HG02642 (cell line): ENCODE measurements around the gene CLEC4F.
"Not testable (repeated sequence)": the region's sequence is repeated elsewhere in the genome, so short reads cannot be mapped to it uniquely, and the experiment has no call there.

Experiments
- ATAC-seq: cut with Tn5 transposase; IDR thresholded peaks from one replicate; pipeline ENCODE4 v1.9.1; 2021; ENCODE audit warnings: mild to moderate bottlenecking; ENCODE audit not compliant: unreplicated experiment, poor library complexity

CLEC4F gene

GRCh38 chr2:70827388-70827787, 7.0 kb upstream of the CLEC4F start:
- no peak for ATAC-seq

GRCh38 chr2:70826696-70827350, 6.4 kb upstream of the CLEC4F start:
- no peak for ATAC-seq

GRCh38 chr2:70823249-70823648, 2.9 kb upstream of the CLEC4F start:
- ATAC-seq, result no peak

DNA sequence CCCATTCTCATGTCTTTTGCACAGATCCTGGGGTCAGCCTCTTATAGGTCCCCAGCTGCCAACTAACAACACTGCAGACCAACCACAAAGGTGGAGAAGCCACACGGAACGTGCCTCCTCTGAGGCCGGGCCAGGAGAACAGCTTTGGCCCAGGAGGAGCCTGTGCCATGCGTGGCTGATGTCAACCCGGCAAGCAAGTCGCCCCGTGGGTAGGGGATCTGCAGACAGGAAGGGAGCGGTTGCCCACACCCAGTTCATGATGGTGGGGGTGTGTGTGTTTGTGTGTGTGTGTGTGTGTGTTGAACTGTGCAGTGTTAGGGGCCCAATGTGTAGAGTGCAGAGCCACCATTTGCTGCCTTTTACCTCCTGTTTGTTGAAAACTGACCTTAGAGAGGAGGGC, 2.4 kb upstream of the CLEC4F start:
- ATAC-seq, result no peak

DNA sequence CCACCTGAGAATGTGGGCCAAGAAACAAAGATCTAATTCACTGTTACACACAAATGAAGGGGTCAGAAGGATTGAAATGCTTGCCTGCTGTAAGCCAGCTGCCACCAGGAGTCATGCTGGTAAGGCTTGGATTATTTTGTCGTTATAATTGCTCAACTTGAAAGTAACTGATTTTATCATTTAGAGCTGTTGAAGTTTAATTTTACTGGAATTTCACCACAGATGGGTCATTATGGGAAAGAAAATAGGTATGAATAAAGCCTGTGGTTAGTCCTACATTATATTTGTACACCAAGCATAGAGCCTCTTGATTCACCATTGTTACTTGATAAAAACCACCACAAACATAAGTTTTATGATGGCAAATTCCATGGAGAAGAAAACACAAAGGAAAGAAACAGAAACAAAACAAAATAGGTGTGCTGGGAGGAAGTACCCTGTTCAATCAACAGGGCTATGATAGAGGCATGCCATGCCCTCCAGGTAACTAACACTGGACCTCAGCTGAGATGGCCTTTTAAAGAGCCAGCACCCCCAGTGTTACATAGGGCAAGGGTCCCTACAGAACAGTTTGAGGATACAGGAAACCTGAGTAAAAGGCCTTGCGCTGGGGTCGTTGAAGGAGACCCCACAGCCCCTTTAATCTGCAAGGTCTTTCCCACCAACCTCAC, 3.0 kb downstream of the CLEC4F start:
- ATAC-seq, result no peak

GRCh38 chr2:70816726-70817125, 3.7 kb downstream of the CLEC4F start:
- no peak for ATAC-seq

- ATAC-seq, result no peak
These were observed 11.1 kb downstream of the CLEC4F start for GRCh38 chr2:70808983-70809958.

GRCh38 chr2:70807828-70808118, 12.6 kb downstream of the CLEC4F start:
- no peak for ATAC-seq

DNA sequence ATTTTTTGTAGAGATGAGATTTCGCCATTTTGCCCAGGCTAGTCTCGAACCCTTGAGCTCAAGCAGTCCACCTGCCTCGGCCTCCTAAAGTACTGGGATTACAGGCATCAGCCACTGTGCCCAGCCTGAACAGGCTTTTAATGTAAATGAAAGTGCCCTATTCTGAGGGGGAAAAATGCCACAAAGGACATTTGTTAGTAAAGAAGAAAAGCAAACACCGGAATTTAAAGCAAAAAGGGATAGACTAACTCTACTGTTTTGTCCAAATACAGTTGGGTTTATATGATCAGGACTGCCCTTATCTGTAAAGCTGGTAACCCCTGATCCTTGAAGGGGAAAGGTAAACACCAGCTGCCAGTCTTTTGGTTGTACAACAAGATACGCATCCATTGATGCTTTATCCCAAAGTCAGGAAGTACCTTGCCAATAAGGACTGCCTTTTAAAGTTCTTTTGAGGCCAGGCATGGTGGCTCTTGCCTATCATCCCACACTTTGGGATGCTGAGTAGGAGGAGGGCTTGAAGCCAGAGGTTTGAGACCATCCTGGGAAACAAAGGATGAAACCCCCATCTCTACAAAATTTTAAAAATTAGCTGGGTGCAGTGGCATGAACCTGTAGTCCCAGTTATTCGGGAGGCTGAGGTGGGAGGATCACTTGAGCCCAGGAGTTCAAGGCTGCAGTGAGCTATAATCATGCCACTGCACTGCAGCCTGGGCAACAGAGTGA, 13.1 kb downstream of the CLEC4F start:
- ATAC-seq, result no peak

DNA sequence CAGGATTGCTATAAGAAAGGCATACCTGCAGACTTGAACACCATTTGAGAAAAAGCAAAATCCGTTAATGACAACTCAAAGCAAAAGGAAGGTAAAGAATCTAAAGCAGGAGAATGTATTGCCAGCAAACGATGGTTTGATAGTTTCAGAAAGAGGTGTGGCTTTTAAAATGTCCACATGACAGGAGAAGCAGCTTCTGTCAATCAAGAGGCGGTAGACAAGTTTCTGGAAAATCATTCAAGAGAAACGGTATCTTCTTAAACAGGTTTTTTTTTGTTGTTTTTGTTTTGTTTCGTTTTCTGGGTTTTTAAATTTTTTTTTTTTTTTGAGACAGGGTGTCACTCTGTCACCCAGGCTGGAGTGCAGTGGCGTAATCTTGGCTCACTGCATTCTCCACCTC, 13.8 kb downstream of the CLEC4F start:
- no peak for ATAC-seq

DNA sequence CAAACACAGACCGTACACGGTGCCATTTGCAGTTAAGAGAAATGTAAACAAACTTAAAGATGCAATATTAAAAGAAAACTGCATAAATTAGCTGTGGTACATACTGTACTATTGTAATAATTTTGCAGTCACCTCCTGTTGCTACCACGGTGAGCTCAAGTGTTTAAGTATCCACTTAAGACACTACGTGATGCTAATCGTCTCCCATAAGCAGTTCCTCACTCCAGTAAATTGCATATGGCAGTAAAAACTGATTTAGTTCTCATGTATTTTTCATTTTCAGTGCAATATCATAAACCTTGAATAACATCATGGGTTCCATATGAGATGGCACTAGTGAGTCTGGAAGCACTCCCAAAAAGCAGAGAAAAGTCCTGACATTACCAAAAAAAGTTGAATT, 14.4 kb downstream of the CLEC4F start:
- ATAC-seq, result no peak

DNA sequence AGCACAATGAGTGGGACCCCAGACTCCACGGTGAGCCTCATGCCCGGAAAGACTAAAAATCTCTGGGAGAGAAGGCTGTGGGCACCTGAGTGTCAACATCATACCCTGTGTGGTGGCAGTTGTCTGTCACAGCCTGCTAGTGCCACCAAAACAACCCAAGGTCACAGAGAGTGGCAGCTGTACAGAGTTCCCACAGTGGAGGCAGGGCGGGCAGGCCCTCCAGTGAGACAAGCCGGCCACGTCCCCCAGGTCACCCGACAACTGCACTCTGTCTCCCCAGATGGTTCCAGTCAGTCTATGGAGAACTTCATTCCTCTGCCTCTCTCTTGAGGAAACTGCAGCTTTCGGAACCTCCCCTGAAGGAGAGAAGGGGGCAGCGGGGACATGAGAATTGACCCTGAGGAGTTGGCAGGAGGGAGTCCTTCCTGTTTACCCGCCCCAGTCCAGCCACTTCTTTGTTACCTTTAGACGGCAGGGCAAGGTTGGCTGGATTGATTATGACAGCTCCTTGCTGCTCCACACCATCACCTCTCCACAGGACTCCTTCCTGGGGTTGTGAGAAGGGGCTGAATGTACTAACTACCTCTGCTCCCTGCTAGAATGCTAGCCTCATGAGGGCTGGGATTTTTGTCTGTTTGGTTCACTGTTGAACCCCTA, 18.7 kb downstream of the CLEC4F start:
- ATAC-seq, result no peak

GRCh38 chr2:70799706-70800105, 20.7 kb downstream of the CLEC4F start:
- ATAC-seq, result no peak

DNA sequence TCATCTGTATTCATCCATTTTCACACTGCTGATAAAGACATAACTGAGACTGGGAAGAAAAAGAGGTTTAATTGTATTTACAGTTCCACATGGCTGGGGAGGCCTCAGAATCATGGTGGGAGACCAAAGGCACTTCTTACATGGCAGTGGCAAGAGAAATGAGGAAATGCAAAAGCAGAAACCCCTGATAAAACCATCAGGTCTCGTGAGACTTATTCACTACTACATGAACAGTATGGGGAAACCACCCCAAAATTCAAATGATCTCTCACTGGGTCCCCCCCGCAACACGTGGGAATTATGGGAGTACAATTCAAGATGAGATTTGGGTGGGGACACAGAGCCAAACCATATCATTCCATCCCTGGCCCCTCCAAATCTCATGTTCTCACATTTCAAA, 22.4 kb downstream of the CLEC4F start:
- not testable (repeated sequence) for ATAC-seq

GRCh38 chr2:70797506-70797905, 22.9 kb downstream of the CLEC4F start:
- ATAC-seq, result no peak

DNA sequence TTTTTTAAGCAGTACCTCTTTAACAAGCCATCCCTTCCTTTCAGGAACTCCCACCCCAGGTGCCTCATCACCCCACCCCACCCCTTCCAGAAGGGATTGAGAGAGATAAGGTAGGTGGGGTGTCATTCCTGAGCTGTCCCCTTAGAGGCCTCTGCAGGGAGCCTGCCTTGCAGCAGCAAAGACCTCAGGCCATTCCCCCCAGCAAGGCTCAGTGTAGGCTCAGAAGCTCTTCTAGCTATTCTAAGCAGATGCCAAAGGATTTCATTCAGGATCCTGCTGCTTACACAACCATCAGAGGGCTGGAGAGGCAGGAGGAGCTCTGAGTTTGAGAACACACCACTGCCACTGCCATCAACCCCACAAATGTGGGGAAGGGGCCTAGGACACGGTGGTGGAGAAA, 24.1 kb downstream of the CLEC4F start:
- ATAC-seq, result no peak

DNA sequence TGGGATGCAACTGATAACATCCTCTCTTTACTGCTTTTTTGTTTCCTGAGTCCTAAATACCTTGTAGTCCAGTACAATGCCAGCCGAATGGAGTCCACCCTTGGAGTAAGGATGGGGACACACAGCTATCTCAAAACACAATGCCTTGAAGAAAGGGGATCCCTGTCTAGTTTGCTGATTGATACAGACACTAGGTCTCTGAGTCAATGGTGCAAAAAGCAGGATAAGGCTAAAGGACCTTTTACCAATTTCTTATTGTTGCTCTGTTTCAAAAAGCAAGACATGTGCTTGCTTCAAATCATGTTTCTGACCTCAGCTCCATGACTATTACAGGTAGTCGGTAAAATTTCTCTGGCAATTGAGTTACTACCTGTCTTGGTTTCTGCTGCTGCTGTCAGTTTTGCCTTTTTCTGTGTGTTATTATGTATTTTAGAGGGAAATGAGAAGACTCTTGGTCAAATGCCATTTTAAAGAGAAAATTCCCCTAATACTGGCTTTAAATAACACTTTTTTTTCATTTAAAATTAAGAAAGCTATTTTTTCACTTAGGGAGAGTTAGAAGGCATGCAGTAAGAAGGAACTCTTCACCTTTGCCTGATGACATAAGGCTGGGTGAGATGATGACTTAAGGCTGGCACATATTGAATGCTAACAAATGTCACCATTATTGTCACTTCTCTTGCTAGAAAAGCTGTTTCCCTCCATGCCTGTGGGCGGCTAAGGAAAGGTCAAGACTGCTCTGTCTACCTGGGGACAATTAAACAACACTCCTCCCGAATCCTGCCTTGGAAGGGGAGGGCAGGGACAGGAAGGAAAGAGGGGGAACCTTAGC, 25.0 kb downstream of the CLEC4F start:
- ATAC-seq, result no peak

GRCh38 chr2:70793450-70793849, 26.9 kb downstream of the CLEC4F start:
- no peak for ATAC-seq

DNA sequence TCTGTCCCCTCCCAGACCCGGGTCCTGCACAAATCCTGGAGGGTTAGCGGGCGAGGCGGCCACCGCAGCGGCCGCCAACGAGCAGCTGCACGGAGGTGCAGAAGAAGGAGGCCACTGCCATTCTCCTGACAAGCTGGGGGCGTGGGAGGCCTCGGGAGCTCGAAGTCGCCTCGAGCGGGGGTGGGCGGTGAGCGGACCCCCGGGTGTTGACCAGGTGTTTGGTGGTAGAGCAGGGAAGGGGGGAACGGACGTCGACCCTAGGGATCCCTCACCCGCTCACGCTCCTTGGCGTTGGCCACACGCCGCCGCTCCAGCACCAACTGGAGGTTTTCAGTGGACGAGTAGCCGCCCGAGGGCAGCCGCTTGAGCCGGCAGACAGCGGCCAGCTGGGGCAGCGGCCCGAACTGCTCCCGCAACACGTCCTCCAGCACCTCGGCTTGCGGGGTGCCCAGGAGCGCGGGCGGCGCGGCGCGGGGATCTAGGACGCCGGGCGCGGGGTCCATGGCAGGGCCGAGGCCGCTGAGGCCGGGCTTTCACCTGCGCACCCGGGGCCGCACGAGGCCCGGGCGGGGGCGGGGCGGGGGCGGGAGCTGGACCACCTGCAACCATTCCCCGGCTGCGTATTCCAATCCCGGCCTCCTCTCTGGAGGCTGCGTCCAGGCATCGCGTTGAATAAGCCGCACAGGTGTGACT, 30.1 kb downstream of the CLEC4F start, which contains the start of gene FIGLA:
Gene FIGLA, minus strand, starts transcription at position 508 of the 693 bp plus-strand sequence. Its CDS starts 5 bp downstream, at position 503.
- no peak for ATAC-seq
